ENCODE results near the gene RTN3.
"Not testable (repeated sequence)": the region's sequence is repeated elsewhere in the genome, so short reads cannot be mapped to it uniquely, and the experiment has no call there.

Gene RTN3

GRCh38 chr11:63770763-63771162, 89.5 kb downstream of the RTN3 start:
- no peak for DNase-seq

- DNase-seq: not testable (repeated sequence)
These were observed 90.5 kb downstream of the RTN3 start for GRCh38 chr11:63771741-63772318.

GRCh38 chr11:63775191-63775590, 93.9 kb downstream of the RTN3 start:
- DNase-seq: no peak

- no peak for DNase-seq
These were observed 97.7 kb downstream of the RTN3 start for GRCh38 chr11:63779039-63779438.

GRCh38 chr11:63782749-63783148, 101.4 kb downstream of the RTN3 start:
- DNase-seq: no peak

GRCh38 chr11:63783925-63784592, 102.8 kb downstream of the RTN3 start:
- no peak for DNase-seq

- DNase-seq: no peak
These were observed 104.5 kb downstream of the RTN3 start for GRCh38 chr11:63785823-63786222.

- DNase-seq: no peak
These were observed 110.3 kb downstream of the RTN3 start for GRCh38 chr11:63791495-63792167.

GRCh38 chr11:63793161-63793560, 111.9 kb downstream of the RTN3 start:
- DNase-seq: no peak

- no peak for DNase-seq
These were observed 113.8 kb downstream of the RTN3 start for GRCh38 chr11:63795066-63795465.

GRCh38 chr11:63800921-63801320, 119.6 kb downstream of the RTN3 start:
- no peak for DNase-seq

GRCh38 chr11:63802637-63803414, 121.5 kb downstream of the RTN3 start:
- no peak for DNase-seq

- DNase-seq: no peak
These were observed 123.0 kb downstream of the RTN3 start for GRCh38 chr11:63804259-63804658.

- peak; percentile 32 for DNase-seq
These were observed 124.6 kb downstream of the RTN3 start for GRCh38 chr11:63805844-63806415.

All from right hindlimb (tissue), 1 donor.